GM21786 (cell line): ENCODE measurements around the gene MEAK7.

Experiments used
- ATAC-seq: cut with Tn5 transposase; IDR thresholded peaks from one replicate; pipeline ENCODE4 v1.9.1; 2021; ENCODE audit not compliant: unreplicated experiment

Gene MEAK7

DNA sequence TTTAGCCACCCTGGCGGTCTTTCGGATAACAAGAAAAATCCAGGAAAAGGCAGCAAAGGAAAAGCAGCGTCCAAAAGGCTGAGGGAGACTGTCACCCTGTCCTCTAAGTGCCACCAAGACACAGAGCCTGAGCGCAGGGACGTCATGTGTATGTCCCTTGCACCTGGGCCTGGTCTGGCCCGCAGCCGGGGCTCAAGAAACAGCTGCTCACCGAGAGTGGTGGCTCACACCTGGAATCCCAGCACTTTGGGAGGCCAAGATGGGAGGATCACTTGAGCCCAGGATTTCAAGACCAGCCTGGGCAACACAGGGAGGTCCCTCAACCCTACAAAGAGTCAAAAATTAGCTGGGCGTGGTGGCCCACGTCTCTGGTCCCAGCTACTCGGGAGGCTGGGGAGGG lies 9.2 kb upstream of the MEAK7 start:
- no peak for ATAC-seq

DNA sequence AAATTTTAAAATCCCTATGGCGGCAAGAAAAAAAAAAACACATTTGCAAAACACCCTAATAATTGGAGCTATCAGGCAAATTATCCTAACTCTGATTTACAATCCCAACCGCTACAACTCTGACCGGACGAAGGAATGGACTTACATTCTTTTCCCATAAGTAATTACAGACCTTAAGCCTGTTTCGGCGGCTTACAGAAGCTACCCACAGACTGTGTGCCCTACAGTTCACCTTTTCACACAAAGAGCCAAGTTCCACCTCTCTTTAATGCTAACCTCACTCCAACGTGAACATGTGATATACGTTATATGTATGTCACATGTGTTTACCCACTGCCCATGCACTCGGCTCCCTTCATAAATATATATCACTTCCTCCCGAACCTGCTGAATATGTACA lies 8.7 kb upstream of the MEAK7 start:
- no peak for ATAC-seq

DNA sequence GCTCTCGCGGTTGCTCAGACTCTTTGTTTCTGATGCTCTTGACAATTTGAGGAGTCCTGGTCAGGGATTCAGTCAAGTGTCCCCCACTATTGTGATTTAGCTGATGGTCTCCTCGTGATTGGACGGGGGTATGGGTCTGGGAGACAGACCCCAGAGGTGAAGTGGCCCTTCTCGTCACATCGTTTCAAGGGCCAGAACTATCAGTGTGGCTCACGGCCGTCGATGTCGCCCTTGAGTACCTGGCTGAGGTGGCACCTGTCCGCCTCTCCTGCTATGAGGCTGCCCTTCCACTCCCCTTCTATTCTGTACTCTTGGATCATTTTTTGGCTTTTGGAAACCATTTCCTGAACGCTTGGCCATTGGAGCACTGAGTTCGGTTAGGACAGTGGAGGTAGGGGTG lies 7.4 kb upstream of the MEAK7 start:
- ATAC-seq, result no peak

DNA sequence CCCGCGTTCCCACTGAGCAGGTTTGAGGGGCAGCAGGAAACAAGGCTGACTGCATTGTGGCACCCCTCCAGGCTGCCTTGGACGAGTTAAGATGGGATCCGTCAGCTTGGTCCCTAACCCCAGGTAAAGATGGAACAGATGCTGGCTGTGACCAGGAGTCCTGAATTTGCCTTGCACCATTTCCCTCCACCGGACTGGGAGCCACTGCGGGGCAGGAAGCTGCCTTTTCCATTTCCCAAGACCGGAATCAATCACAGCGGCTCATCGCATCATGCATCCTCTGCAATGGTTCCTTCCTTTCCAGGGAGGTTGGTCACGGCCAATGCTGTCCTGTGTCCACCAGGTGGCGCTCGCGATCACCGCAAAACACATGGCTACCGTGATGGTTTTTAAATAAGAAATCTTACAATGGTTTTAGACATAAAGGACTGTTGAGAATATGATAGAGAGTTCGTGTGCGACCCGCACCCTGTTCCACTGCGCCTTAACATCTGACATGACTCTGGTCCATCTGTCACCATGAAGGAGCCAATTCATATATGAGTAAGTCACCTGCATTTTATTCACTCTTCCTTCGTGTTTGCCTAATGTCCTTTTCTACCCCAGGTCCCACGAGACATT lies 6.8 kb upstream of the MEAK7 start:
- ATAC-seq, result no peak

DNA sequence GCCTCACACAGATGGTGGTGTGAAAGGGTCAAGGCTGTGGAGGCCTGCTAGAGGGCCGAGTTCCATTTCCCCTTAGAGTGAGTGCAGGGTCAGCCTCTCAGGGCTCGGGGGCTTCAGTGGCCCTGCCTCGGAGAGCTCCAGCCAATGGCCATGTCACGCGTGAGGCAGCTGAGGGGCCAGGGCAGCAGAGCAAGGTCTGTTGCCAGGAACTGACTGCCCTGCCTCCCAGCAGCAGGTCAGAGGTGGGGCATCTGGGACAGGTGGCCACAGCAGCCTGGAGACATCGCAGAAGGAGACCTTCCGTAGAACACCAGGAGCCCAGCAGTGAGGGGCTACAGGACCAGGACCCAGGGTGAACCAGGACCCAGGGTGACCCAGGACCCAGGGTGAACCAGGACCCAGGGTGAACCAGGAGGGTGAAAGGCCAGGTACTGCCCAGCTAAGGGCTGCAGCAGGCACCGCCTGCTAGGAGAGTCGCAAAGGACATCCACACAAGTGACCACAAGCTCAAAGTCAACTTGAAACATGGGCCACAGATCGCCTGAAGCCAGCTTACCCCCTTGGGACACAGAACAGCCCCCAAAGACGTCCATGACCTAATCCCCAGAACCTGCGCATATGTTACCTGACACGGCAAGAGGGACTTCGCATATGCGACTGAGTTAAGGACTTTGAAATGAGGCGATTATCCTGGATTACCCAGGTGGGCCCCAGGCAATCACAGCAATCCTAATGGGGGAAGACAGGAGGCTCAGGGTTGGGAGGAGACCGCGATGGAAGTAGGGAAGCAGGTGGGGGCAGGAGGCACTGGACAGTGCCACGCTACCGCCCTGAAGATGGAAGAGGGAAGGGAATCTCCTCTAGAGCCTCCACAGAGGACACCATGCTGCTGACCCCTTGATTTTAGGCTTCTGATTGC lies 4.8 kb upstream of the MEAK7 start:
- no peak for ATAC-seq

DNA sequence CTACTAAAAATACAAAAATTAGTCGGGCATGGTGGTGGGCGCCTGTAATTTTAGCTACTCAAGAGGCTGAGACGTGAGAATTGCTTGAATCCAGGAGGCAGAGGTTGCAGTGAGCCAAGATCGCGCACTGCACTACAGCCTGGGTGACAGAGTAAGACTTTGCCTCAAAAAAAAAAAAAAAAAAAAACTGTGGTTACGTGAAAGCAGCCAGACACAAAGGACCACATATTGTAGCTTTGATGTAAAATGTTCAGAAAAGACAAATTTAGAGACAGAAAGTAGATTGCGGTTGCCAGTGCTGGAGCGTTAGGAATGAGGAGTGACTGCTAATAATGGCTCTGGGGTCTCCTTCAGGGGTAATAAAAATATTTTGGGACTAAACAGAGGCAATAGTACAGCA lies 4.0 kb upstream of the MEAK7 start:
- ATAC-seq, result no peak

DNA sequence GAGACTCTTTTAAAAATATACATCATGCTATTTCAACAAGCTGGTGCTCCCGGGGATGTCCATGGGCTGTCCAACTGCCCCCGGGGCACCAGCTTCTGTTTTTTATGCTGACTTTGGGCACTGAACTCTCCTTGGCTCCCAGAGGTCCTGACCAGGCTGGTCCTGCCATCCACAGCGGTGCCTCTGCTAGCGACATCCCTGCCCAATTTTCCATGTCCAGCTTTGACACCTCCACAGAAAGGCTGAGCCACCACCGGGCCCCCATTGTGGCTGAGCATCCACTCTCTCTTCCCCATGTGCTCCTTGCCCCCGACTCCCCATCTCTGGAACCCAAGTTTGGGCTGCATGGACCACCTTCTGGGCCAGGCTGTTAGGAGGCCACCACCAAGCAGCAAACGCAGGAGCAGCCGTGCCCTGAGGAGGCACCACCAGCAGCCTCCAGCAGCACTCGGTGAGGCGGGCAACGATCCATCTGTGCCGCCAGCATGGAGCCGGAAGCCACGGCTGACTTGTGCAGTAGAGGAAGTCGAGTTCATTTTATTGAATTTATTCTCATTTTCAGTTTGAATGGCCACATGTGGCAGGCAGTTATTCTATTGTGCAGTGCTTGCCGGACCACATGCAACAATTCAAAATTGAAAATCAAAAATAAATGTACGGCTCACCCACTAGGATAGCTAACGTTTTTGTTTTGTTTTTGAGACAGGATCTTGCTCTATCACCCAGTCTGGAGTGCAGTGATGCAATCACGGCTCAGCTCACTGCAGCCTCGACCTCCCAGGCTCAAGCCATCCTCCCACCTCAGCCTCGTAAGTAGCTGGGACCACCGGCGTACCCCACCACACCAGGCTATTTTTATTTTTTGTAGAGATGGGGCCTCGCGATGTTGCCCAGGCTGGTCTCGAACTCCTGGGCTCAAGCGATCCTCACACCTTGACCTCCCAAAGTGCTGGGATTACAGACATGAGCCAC lies 2.8 kb upstream of the MEAK7 start:
- no peak for ATAC-seq

DNA sequence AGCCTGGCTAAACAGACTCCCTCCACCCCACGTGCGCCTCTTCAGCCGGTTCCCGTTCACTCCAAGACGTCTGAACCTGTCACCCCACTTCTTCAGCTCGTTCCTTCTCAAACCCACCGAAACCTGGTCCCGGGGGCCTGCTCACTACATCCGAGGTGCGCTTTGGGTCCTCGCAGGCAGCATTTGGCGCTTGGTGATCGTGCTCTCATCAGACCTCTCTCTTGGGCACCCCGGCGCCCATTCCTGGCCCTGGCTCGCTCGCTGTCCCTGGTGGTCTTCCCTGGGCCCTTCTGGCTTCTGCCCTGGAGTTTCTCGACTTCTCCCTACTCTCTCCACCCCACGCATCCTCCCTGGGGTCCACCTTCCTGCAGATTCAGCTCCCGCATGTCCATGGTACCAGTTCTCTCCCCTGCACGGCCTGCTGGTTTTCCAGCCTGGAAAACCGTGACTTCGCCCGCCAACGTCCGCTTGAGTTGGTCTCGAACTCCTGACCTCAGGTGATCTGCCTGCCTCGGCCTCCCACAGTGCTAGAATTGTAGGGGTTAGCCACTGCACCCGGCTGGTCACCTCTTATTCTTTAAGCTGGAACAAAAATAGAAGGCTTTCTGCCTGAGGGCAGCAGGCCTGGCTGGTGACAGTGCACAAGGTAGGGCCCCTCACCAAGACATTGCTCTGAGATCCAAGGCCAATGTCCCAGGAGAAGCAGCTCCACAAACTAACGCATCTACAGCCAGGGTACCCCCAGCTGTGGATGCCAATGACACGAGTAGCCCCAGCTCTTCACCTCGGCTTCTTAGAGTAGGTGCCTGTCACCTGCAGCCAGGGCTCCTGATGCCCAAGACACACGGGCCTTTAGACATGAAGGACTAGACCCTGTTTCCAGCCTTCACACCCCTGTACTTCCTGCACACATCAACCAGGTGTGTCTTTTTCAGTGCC lies 1.1 kb upstream of the MEAK7 start:
- ATAC-seq, result no peak

DNA sequence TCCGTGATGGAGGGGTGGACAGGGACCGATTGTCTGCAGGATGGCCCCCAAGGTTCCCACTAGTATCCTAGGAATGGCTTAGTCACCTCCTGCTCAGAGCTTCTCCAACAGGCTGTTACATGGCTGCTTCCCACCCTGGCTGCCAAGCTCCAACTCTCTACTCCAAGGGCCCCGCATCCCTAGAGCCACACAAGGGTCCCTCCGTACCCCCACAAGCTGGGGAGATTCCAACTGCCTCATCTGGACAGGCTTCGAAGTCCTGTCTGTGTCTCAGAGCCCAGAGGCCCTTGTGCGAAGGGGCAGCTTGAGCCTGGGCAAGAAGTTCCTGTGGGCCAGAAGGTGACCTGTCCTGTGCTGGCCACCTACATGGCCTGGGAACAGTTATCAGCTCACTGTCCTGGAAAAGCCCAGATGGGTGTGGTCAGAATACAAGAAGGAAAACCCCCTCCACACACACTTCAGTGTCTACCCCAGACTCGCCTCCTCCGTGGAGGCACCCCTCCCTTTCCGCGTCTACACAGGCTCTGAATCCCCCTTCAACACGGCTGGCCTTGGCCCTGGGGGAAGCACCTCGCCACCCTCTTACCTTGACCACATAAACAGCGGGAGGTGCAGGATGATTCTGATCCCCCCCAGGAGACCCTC lies 586 bp downstream of the MEAK7 start:
- no peak for ATAC-seq

DNA sequence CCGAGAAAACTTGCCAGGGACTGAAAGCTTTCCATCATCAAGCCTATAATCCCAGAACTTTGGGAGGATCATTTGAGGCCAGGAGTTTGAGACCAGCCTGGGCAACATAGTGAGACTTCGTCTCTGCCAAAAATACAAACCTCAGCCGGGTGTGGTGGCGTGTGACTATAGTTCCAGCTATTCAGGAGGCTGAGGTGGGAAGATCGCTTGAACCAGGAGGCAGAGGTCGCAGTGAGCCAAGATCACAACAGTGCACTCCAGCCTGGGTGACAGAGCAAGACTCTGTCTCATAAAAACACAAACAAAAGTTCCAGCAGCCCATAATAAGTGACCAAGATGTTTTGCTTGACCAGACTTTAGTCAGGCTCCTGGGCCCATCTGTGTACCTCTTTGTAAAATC lies 1.9 kb downstream of the MEAK7 start:
- no peak for ATAC-seq

DNA sequence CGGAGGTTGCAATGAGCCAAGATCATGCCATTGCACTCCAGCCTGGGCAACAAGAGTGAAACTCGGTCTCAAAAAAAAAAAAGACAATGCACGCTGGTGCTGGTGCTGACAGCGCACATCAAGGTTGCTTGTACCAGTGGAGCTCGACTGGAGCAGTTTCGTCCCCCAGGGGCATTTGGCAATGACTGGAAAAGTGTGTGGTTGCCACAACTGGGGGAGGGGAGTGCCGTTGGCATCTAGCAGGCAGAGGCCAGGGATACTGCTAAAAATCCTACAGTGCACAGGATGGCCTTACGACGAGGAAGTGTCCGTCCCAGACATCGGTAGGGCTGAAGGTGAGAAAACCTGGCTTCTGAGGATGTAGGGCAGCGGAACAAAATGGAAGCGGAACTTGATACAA lies 2.4 kb downstream of the MEAK7 start:
- no peak for ATAC-seq

DNA sequence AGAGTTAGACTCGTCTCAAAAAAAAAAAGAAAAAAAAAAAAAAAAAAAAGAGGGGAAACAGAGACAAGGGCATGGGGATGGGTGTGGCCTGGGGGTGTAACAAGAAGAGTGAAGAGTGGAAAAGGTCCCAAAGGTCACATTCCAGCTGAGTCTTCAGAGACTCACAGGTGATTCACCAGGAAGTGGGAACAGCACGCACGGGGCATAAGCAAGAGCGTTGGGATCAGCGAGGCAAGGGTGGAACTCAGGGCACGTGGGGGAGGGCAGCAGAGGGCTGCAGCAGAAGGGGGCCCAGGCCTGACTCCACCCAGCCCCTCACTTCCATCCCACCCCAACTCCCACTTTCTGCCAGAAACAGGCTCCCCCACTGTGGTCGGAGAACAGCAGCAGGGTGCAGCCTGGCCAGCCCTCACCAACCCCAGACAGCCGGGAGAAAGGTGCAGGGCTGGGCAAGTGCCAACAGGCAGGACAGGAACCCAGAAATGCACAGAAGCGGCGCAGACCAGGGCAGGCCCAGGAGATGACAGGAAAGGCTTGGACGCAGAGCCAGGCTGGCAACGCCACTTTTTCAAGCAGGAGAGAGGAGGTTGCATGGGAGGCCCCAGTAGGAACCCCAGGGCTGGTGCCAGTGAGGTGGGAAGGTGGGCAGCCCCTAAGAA lies 3.3 kb downstream of the MEAK7 start:
- no peak for ATAC-seq

DNA sequence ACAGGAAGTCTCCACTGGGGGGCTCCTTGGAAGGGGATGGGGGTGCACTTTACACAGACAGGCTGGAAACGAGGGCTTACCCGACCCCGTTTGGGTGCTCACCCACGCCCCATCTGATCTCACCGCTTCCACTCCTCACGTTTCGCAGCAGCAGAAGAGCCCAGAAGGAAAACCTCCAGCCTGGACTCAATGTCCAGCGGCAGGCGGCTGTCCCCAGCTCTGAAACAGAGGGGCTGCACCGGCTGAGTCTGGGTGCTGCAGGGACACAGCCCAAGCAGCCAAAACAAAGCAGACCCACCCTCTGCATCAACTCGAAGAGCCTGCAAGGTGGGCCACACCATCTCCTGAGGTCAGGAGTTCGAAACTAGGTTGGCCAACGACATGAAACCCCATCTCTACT lies 3.9 kb downstream of the MEAK7 start:
- ATAC-seq, result no peak

DNA sequence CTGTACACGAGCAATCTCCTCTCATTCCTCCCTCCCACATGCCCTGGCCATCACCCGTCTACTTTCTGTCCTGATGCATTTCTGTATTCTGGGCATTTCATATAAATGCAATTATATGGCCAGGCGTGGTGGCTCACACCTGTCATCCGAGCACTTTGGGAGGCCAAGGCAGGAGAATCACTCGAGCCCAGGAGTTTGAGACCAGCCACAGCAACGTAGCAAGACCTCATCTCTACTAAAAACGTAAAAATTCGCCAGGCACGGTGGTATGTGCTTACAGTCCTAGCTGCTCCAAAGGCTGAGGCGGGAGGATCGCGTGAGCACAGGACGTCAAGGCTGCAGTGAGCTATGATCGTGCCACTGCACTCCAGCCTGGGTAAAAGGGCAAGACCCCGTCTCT lies 4.8 kb downstream of the MEAK7 start:
- no peak for ATAC-seq

DNA sequence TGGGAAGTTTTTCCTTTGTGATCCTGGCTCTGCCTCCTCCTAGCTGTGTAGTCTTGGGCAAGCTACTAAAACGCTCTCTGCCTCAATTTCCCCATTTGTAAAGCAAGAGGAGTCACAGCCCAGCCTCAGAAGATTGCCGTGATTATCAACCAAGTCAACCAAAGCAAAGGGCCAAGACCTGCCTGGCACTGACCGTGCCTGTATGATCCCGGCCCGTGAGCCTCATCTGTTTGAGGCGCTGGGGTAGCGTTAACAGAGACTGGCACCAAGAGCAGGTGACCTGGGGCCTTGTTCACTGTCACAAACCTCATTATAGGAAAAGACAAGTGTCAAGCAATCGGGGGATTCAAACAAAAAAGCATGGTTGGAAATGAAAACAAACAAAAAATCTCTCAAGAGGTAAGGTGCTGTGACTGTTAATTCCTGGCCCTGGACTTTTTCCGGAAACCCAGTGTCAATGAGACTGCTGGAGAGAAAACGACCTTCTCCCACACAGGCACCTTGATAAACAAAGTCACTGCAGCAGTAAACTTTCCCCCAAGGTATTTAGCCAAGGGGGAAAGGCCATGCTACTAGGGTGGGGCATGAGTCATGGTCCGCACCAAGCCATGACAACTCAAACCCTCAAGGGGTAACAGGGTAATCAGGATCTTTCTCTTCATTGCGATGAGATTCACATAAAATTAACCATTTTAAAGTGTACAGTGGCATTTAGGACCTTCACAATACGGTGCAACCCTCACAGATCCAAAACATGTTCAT lies 5.4 kb downstream of the MEAK7 start:
- no peak for ATAC-seq

DNA sequence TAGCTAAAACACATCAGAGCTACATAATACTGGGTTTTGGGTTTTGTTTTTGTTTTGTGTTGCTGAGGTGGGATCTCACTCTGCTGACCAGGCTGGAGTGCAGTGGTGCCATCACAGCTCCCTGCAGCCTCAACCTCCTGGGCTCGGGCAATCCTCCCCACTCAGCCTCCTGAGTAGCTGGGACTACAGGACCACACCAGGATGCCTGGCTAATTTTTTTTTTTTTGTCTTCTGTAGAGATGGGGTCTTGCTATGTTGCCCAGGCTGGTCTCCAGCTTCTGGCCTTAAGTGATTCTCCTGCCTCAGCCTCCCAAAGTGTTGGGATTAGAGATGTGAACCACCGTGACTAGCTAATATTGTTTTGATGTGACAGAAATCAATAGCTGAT lies 6.2 kb downstream of the MEAK7 start:
- no peak for ATAC-seq

DNA sequence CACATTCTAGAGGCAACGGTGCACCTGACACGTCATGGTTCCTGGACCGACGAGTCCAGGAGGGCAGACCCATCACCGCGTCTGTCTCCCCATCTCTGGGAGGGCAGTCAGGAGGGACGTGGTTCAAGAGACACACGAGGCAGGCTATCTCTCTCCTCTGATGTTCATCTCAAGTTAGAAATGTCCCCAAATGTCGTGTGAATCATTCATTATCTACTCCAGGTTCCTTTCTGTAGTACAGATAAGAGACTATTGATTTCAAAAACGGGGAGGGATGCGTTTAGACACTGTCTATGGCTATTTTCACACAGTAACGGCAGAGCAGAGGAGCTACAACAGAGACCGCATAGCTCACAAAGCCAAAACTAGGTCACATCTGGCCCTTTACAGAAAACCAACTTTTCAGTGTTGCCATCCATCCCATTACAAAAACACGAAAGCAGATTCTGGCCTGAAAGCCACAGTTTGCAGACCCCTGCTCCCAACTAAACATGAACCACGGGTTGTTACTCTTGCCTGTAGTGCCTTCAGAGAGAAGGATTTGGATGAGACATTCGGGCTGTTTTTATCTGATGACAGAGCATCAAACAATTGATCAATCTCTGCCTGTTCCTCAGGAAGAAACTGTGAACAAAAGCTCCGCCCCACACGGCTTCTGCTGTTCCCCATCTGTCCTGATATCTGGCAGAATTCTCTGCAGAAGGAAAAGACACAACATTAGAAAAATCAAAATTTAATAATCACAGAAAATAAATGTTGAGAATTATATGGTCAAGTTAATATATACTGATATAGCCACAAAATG lies 6.8 kb downstream of the MEAK7 start:
- ATAC-seq, result no peak

DNA sequence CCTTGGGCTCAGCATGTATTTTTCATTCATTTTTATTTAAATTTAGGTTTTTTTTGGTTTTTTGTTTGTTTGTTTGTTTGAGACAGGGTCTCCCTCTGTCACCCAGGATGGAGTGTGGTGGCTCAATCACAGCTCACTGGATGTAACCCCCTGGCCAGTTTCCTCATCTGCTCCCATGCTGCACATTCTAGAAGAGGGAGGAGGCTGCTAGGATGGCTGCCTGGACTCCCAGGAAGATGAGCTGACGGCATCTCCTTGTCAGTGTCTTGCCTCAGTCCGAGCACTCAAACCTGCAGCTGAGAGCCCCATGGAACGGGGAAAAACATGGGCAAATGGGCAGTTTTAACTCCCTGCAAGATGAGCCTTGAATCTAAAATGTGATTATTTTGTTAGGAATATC lies 7.5 kb downstream of the MEAK7 start:
- ATAC-seq, result no peak
